ENCODE measurements around the gene FASTK.

GRCh38 chr7:151116603-151117440 is 36.2 kb upstream of the FASTK start:
- TF ChIP-seq CTCF (IDR thresholded peaks at IDR 0.05) (no peak), POLR2A (IDR thresholded peaks at IDR 0.05) (no peak), EP300 (IDR thresholded peaks at IDR 0.05) (no peak), POLR2AphosphoS5 (IDR thresholded peaks at IDR 0.05) (no peak)
